ENCODE measurements around the gene TRERF1. TPM values are rescaled to one million over a fixed set of nuclear protein-coding genes. Genes with fewer than 3 reads are reported as not detected.

TRERF1 gene
- polyA plus RNA-seq, 1 donor (not counting 4 experiments of a cell fraction or from before 2014, with no cell fraction given), result 4.8 TPM

DNA sequence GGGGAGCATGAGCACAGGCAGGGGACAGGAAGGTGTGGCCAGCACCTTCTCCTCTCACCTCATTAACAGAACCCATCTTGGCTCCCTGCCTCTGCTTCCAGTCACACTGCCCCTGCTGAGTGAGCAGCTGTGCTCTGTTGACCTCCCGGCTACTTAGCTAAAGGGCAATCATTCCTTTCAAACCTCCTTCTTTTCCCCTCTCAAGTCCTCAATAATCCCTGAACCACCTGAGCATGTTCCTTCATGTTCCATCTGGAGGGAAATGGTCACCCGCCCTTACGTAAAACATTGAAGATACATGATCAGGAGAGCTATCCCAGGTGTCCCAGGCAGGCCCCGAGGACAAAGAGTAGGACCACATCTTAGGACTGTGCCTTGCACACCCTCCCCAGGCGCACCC lies 212.4 kb downstream of the TRERF1 start:
- H3K27ac ChIP-seq (ENCODE audit: control insufficient read depth, insufficient read depth, low read length), result peak overlapping the region; percentile 90
- no peaks in the 10 kb centered on the region for H4K20me1 ChIP-seq (ENCODE audit: control insufficient read depth, extremely low read depth, insufficient read depth, low read length)
- H3K36me3 ChIP-seq (ENCODE audit: control insufficient read depth in 2 of 2, extremely low read depth in 1 of 2, insufficient read depth in 2 of 2, low read length in 2 of 2), result peaks cover 9 to 11% of the 10 kb centered on the region in 2 experiments
- no peaks in the 10 kb centered on the region for H3K27me3 ChIP-seq (ENCODE audit: control insufficient read depth, extremely low read depth, insufficient read depth, low read length)
- peak overlapping the region in 2 of 3 experiments; percentile 24 to 39 for H3K4me3 ChIP-seq (ENCODE audit: control insufficient read depth in 2 of 3, extremely low read depth in 1 of 3, insufficient read depth in 2 of 3, low read depth in 1 of 3, low read length in 3 of 3)
- no peak for FAIRE-seq
- TF ChIP-seq EZH2 (IDR thresholded peaks at IDR 0.05; ENCODE audit: low read length), result no peak
- TF ChIP-seq, protein P1, sequence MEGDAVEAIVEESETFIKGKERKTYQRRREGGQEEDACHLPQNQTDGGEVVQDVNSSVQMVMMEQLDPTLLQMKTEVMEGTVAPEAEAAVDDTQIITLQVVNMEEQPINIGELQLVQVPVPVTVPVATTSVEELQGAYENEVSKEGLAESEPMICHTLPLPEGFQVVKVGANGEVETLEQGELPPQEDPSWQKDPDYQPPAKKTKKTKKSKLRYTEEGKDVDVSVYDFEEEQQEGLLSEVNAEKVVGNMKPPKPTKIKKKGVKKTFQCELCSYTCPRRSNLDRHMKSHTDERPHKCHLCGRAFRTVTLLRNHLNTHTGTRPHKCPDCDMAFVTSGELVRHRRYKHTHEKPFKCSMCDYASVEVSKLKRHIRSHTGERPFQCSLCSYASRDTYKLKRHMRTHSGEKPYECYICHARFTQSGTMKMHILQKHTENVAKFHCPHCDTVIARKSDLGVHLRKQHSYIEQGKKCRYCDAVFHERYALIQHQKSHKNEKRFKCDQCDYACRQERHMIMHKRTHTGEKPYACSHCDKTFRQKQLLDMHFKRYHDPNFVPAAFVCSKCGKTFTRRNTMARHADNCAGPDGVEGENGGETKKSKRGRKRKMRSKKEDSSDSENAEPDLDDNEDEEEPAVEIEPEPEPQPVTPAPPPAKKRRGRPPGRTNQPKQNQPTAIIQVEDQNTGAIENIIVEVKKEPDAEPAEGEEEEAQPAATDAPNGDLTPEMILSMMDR (optimal IDR thresholded peaks at IDR 0.05 in 1 of 3, IDR thresholded peaks at IDR 0.05 in 1 of 3, conservative IDR thresholded peaks at IDR 0.05 in 1 of 3; ENCODE audit: extremely low read depth in 1 of 3, insufficient read depth in 2 of 3, low read length in 3 of 3), result no peak
- no peaks in the 10 kb centered on the region for H3K79me2 ChIP-seq (ENCODE audit: control insufficient read depth, insufficient read depth, low read length)
- no peaks in the 10 kb centered on the region for H3K9me3 ChIP-seq (ENCODE audit: control insufficient read depth, low read depth, low read length)
- peaks cover 29% of the 10 kb centered on the region for H3K4me1 ChIP-seq (ENCODE audit: control insufficient read depth, extremely low read depth, insufficient read depth, low read length)
- no peak for DNase-seq (ENCODE audit: low read depth, low spot score)
- H2AFZ ChIP-seq (ENCODE audit: control insufficient read depth, low read length), result peak overlapping the region; percentile 91
- peak overlapping the region; percentile 59 for H3K9ac ChIP-seq (ENCODE audit: control insufficient read depth, extremely low read depth, insufficient read depth, low read length)
- peak overlapping the region; percentile 86 for H3K4me2 ChIP-seq (ENCODE audit: control insufficient read depth, extremely low read depth, insufficient read depth, low read depth, low read length)
- H3K9me1 ChIP-seq (ENCODE audit: control insufficient read depth, extremely low read depth, insufficient read depth, low read length), result no peaks in the 10 kb centered on the region
- dilution Hi-C loops (cut with MboI; ENCODE audit: extremely low pct_ligation_motif_present, low sequenced_read_pairs), result no loop called here

DNA sequence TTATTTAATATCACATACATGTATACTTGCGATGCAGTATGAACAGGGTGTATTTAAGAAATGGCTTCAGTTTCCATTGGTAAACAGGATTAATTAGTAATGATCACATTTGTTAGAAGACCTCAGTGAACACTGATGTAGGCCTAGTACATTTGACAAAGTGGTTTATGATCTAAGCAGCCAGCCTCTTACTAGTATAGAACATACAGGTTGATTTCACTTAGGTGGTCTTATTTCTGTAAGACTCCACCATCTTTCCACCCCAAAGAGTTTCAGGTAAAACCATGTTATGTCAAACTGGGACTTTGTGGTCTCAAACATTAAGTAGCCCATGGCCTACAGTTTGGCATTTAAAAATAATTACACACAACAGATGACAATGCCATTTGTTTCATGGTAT lies 213.9 kb downstream of the TRERF1 start:
- Histone ChIP-seq H3K4me1 (ENCODE audit: control insufficient read depth, extremely low read depth, insufficient read depth, low read length) (peaks cover 29% of the 10 kb centered on the region), H3K36me3 (ENCODE audit: control insufficient read depth in 2 of 2, extremely low read depth in 1 of 2, insufficient read depth in 2 of 2, low read length in 2 of 2) (peaks cover 8% of the 10 kb centered on the region in 2 experiments), H3K9ac (ENCODE audit: control insufficient read depth, extremely low read depth, insufficient read depth, low read length) (no peak overlapping the region), H3K27me3 (ENCODE audit: control insufficient read depth, extremely low read depth, insufficient read depth, low read length) (no peaks in the 10 kb centered on the region), H3K4me2 (ENCODE audit: control insufficient read depth, extremely low read depth, insufficient read depth, low read depth, low read length) (no peak overlapping the region), H3K79me2 (ENCODE audit: control insufficient read depth, insufficient read depth, low read length) (no peaks in the 10 kb centered on the region), H3K27ac (ENCODE audit: control insufficient read depth, insufficient read depth, low read length) (no peak overlapping the region), H3K4me3 (ENCODE audit: control insufficient read depth in 2 of 3, extremely low read depth in 1 of 3, insufficient read depth in 2 of 3, low read depth in 1 of 3, low read length in 3 of 3) (no peak overlapping the region), H4K20me1 (ENCODE audit: control insufficient read depth, extremely low read depth, insufficient read depth, low read length) (no peaks in the 10 kb centered on the region), H3K9me3 (ENCODE audit: control insufficient read depth, low read depth, low read length) (no peaks in the 10 kb centered on the region), H2AFZ (ENCODE audit: control insufficient read depth, low read length) (no peak overlapping the region), H3K9me1 (ENCODE audit: control insufficient read depth, extremely low read depth, insufficient read depth, low read length) (no peaks in the 10 kb centered on the region)
- TF ChIP-seq EZH2 (IDR thresholded peaks at IDR 0.05; ENCODE audit: low read length), result no peak
- TF ChIP-seq, protein P1 (optimal IDR thresholded peaks at IDR 0.05 in 1 of 3, IDR thresholded peaks at IDR 0.05 in 1 of 3, conservative IDR thresholded peaks at IDR 0.05 in 1 of 3; ENCODE audit: extremely low read depth in 1 of 3, insufficient read depth in 2 of 3, low read length in 3 of 3), result no peak
- FAIRE-seq, result no peak
- DNase-seq (ENCODE audit: low read depth, low spot score), result no peak
- dilution Hi-C loops (cut with MboI; ENCODE audit: extremely low pct_ligation_motif_present, low sequenced_read_pairs), result no loop called here

Data from keratinocyte (primary cell).